ENCODE results near the gene TTLL5.

Gene TTLL5

DNA sequence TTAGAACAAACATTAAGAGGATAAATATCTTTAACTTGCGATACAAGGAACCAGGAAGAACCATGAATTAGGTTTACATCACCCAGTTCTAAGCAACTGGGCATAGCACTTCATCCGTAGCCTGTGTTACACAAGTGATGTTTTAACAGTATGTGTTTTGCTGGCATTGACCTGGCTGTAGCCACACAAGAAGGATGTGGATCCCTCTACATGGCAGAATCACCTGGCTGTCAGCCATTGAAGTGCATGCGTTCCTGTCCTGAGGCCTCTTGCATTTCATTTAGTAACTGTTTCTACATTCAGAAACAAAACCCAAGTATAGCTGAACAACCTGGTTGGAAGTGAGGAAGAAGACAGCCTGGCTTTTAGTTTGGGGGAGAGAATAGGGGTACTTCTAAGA lies 248.6 kb downstream of the TTLL5 start:
- TF ChIP-seq EZH2phosphoT487 (conservative IDR thresholded peaks at IDR 0.05; ENCODE audit: low read length), result no peak
- TF ChIP-seq, protein P1, sequence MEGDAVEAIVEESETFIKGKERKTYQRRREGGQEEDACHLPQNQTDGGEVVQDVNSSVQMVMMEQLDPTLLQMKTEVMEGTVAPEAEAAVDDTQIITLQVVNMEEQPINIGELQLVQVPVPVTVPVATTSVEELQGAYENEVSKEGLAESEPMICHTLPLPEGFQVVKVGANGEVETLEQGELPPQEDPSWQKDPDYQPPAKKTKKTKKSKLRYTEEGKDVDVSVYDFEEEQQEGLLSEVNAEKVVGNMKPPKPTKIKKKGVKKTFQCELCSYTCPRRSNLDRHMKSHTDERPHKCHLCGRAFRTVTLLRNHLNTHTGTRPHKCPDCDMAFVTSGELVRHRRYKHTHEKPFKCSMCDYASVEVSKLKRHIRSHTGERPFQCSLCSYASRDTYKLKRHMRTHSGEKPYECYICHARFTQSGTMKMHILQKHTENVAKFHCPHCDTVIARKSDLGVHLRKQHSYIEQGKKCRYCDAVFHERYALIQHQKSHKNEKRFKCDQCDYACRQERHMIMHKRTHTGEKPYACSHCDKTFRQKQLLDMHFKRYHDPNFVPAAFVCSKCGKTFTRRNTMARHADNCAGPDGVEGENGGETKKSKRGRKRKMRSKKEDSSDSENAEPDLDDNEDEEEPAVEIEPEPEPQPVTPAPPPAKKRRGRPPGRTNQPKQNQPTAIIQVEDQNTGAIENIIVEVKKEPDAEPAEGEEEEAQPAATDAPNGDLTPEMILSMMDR (IDR thresholded peaks at IDR 0.05; ENCODE audit: insufficient read depth, low read length, poor library complexity, severe bottlenecking), result no peak
- no peaks in the 10 kb centered on the region for H3K36me3 ChIP-seq (ENCODE audit: low read length)
- H3K27me3 ChIP-seq (ENCODE audit: low read length), result no peaks in the 10 kb centered on the region

DNA sequence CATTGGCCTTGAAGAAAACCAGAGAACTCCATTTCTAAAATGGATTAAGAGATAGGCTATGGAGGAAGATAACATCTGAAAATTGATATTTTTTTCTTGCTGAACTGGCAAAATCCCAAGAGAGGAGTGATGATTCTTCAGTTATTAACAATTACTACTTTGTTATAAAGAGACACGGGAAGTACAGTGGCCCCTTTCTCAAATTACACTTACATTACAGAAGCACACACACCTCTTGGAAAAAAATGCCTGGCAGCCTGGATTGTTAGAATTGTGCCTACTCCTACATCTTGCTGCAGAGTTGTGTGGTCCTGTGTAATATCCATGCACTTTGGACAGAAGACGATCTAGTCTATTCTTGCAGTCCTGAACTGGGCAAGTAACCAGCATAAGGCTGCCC lies 249.0 kb downstream of the TTLL5 start:
- H3F3A ChIP-seq (ENCODE audit: insufficient read depth), result no peaks in the 10 kb centered on the region
- no peak for TF ChIP-seq EZH2phosphoT487 (conservative IDR thresholded peaks at IDR 0.05; ENCODE audit: low read length)
- TF ChIP-seq, protein P1 (IDR thresholded peaks at IDR 0.05; ENCODE audit: insufficient read depth, low read length, poor library complexity, severe bottlenecking), result no peak
- H3K27ac ChIP-seq (ENCODE audit: low read depth, low read length), result no peak overlapping the region
- no peaks in the 10 kb centered on the region for H3K9me3 ChIP-seq (ENCODE audit: insufficient read depth, low read length)
- H3K4me3 ChIP-seq (ENCODE audit: insufficient read depth, low read length, poor library complexity, severe bottlenecking), result no peak overlapping the region
- no peak overlapping the region for H3K9ac ChIP-seq (ENCODE audit: low read length)
- no peaks in the 10 kb centered on the region for H3K79me2 ChIP-seq (ENCODE audit: insufficient read depth, low read length)
- H3K4me2 ChIP-seq (ENCODE audit: low read depth, low read length, poor library complexity, severe bottlenecking), result no peak overlapping the region
- no peaks in the 10 kb centered on the region for H3K36me3 ChIP-seq (ENCODE audit: low read length)
- H4K20me1 ChIP-seq (ENCODE audit: low read depth, low read length), result no peaks in the 10 kb centered on the region
- H3K9me2 ChIP-seq (replicated peaks; ENCODE audit: insufficient read depth, low read length), result no peaks in the 10 kb centered on the region
- H3K27me3 ChIP-seq (ENCODE audit: low read length), result no peaks in the 10 kb centered on the region
- H2AFZ ChIP-seq (ENCODE audit: low read depth, low read length, severe bottlenecking), result no peak overlapping the region

More for the DNA sequence above, 248.6 kb downstream of the TTLL5 start:
- no peaks in the 10 kb centered on the region for H3K9me2 ChIP-seq (replicated peaks; ENCODE audit: insufficient read depth, low read length)
- no peak overlapping the region for H3K9ac ChIP-seq (ENCODE audit: low read length)
- H4K20me1 ChIP-seq (ENCODE audit: low read depth, low read length), result no peaks in the 10 kb centered on the region
- H3K79me2 ChIP-seq (ENCODE audit: insufficient read depth, low read length), result no peaks in the 10 kb centered on the region
- no peak overlapping the region for H3K4me3 ChIP-seq (ENCODE audit: insufficient read depth, low read length, poor library complexity, severe bottlenecking)
- H3F3A ChIP-seq (ENCODE audit: insufficient read depth), result no peaks in the 10 kb centered on the region
- H3K4me2 ChIP-seq (ENCODE audit: low read depth, low read length, poor library complexity, severe bottlenecking), result no peak overlapping the region
- H3K9me3 ChIP-seq (ENCODE audit: insufficient read depth, low read length), result no peaks in the 10 kb centered on the region
- H3K27ac ChIP-seq (ENCODE audit: low read depth, low read length), result no peak overlapping the region
- no peak overlapping the region for H2AFZ ChIP-seq (ENCODE audit: low read depth, low read length, severe bottlenecking)

DNA sequence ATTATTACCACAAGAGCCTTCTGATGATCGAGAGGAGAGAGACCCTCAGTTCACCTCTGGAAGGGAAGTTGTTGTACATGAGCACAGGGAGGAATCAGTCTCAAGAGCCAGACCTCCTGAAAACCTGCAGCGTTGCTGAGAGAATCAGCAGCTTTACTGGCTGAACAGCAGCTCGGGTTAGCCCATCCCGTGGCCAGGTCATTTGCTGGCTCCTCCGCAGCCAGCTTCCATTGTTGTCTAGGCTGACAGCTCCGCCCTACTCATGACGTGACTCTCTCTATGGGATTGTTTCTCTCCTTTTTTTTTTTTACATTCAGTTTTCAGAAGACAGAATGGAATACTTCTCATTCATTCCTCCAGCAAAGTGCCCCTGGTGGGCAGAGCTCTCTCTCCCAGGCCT lies 250.8 kb downstream of the TTLL5 start:
- Histone ChIP-seq H3K27ac (ENCODE audit: low read depth, low read length) (no peak overlapping the region), H3K4me2 (ENCODE audit: low read depth, low read length, poor library complexity, severe bottlenecking) (no peak overlapping the region), H3K9me3 (ENCODE audit: insufficient read depth, low read length) (no peaks in the 10 kb centered on the region), H3K9me2 (replicated peaks; ENCODE audit: insufficient read depth, low read length) (no peaks in the 10 kb centered on the region), H3K79me2 (ENCODE audit: insufficient read depth, low read length) (no peaks in the 10 kb centered on the region), H2AFZ (ENCODE audit: low read depth, low read length, severe bottlenecking) (no peak overlapping the region), H3F3A (ENCODE audit: insufficient read depth) (no peaks in the 10 kb centered on the region), H4K20me1 (ENCODE audit: low read depth, low read length) (no peaks in the 10 kb centered on the region), H3K4me3 (ENCODE audit: insufficient read depth, low read length, poor library complexity, severe bottlenecking) (no peak overlapping the region), H3K9ac (ENCODE audit: low read length) (no peak overlapping the region), H3K27me3 (ENCODE audit: low read length) (no peaks in the 10 kb centered on the region), H3K36me3 (ENCODE audit: low read length) (no peaks in the 10 kb centered on the region)
- TF ChIP-seq, protein P1 (IDR thresholded peaks at IDR 0.05; ENCODE audit: insufficient read depth, low read length, poor library complexity, severe bottlenecking), result no peak
- no peak for TF ChIP-seq EZH2phosphoT487 (conservative IDR thresholded peaks at IDR 0.05; ENCODE audit: low read length)

Measured in SU-DHL-6 (cell line).